ENCODE measurements around the gene DYNC2I2. TPM values are rescaled to one million over a fixed set of nuclear protein-coding genes. Genes with fewer than 3 reads are reported as not detected.
A peak's percentile ranks its signal among the peaks of the same experiment; 100 is the strongest.
"Not testable (repeated sequence)": the region's sequence is repeated elsewhere in the genome, so short reads cannot be mapped to it uniquely, and the experiment has no call there.

Gene DYNC2I2
- total RNA-seq, 4 donors from 2014 or later = 71.9 to 103 (median 95.8) TPM

DNA sequence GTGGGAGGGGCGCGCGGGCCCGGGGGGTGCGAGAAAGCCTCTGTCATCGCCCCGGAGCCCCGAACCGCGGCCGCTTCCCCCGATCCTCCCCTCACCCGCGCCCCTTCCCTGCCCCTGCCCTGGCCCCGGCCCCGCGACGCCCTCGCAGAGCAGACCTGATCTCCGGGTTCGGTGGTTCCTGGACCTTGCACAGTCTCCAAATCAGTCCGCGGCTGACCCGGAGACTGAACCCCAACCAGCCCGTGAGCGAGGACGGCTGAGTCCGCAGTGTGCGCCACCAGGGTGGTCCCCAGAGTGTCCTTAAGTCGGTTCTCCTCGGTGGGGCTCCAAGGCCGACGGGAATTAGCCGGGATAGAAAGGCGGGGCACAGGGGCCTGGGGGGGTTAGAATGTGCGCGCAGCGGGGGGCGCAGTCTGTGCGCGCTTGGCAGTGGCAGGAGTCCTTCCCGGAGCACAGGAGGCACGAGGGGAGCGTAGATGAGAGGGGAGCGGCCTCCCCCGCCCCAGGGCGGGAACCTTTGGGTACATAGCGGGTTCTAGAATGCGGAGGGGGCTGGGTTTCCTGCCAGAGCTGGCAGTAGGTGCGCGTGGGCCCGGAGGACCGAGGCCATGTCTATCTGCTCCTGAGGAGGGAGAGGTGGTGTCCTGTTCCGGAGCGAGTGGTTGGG, 46.4 kb upstream of the DYNC2I2 start:
- TF ChIP-seq, protein P1, sequence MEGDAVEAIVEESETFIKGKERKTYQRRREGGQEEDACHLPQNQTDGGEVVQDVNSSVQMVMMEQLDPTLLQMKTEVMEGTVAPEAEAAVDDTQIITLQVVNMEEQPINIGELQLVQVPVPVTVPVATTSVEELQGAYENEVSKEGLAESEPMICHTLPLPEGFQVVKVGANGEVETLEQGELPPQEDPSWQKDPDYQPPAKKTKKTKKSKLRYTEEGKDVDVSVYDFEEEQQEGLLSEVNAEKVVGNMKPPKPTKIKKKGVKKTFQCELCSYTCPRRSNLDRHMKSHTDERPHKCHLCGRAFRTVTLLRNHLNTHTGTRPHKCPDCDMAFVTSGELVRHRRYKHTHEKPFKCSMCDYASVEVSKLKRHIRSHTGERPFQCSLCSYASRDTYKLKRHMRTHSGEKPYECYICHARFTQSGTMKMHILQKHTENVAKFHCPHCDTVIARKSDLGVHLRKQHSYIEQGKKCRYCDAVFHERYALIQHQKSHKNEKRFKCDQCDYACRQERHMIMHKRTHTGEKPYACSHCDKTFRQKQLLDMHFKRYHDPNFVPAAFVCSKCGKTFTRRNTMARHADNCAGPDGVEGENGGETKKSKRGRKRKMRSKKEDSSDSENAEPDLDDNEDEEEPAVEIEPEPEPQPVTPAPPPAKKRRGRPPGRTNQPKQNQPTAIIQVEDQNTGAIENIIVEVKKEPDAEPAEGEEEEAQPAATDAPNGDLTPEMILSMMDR (IDR thresholded peaks at IDR 0.05) = no peak
- no peak for TF ChIP-seq POLR2A (IDR thresholded peaks at IDR 0.05)
- peak overlapping the region; percentile 69 to 79 (median 74) for H3K27ac ChIP-seq

DNA sequence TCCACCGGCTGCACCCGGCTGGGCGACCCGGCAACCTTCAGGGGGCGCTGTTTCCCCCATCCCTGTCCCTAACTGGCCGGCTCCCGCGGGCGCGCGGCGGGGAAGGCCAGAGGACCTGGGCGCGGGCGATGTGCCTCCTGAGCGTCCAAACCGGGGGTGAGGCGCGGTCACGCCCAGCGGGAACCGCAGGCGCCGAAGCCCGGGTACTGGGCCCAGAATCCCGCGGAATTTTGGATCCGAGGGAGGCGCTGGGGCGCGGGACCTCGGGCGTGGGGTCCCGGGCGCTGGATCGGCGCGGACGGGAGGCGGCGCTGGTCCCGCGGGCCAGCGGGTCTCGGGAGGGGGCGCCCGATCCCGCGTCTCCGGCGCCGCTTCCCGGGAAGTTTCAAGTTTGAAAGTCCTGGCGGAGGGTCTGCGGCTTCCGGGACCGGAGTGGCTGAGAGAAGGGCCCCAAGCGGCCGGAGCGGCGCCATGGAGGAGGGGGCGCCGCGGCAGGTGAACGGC, 45.9 kb upstream of the DYNC2I2 start, which contains the start of gene PKN3:
Gene PKN3, plus strand, starts transcription at position 59 of the 504 bp plus-strand sequence. Its CDS starts 413 bp downstream, at position 472.
- Histone ChIP-seq H3K4me1 (peaks cover 0 to 6% (median 2%) of the 10 kb centered on the region in 4 donors), H3K4me3 (peak within 1 kb of the TSS; percentile 64 to 89 (median 78)), H3K9me3 (no peaks in the 10 kb centered on the region), H3K27ac (peak within 1 kb of the TSS; percentile 69 to 79 (median 74)), H3K36me3 (no peaks in the 10 kb centered on the region), H3K27me3 (no peaks in the 10 kb centered on the region)
- peak; percentile 82 to 95 (median 93) for DNase-seq
- TF ChIP-seq, protein P1 (IDR thresholded peaks at IDR 0.05) = peak; percentile 74 to 95 (median 86)
- TF ChIP-seq POLR2A (IDR thresholded peaks at IDR 0.05) = peak in 1 of 2 donors; percentile 28

More for the DNA sequence above, 46.4 kb upstream of the DYNC2I2 start:
- DNase-seq = peak in 1 of 3 donors; percentile 58
- H3K4me3 ChIP-seq = peak overlapping the region; percentile 64 to 89 (median 78)
- H3K36me3 ChIP-seq = no peaks in the 10 kb centered on the region
- peaks cover 0 to 6% (median 2%) of the 10 kb centered on the region in 4 donors for H3K4me1 ChIP-seq
- H3K27me3 ChIP-seq = no peaks in the 10 kb centered on the region
- H3K9me3 ChIP-seq = no peaks in the 10 kb centered on the region

DNA sequence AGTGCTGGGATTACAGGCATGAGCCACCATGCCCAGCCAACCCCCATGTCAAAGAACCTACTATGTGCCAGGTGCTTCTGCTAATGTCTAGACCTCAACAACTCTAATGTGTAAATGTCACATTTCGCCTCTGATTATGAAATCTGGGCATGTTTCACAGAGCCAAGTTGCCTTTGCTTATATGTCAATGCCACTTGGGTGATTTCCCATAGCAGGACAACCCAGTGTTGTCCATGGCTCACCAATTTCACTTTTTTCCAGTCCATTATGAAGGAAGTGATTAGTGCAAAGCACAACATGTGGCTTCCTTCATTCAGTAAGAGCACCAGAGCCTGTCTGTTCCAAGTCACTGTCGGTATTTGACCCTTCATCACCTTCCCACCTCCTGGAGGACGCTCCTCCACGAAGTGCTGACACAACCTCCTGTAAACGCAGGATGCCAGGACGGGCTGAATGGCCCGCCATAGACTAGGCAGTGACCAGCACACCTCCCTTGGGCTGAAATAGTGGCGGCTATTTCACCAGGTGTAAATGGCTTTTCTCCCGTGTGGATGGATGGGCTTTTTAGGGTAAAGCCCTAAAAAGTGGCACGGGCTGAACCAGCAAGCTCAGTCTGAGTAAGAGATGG, 44.7 kb upstream of the DYNC2I2 start:
- Histone ChIP-seq H3K36me3 (no peaks in the 10 kb centered on the region), H3K4me1 (peaks cover 0 to 6% (median 2%) of the 10 kb centered on the region in 4 donors), H3K27me3 (no peaks in the 10 kb centered on the region), H3K4me3 (no peak overlapping the region), H3K9me3 (no peaks in the 10 kb centered on the region), H3K27ac (no peak overlapping the region)
- DNase-seq = peak in 1 of 3 donors; percentile 29
- no peak for TF ChIP-seq POLR2A (IDR thresholded peaks at IDR 0.05)
- TF ChIP-seq, protein P1 (IDR thresholded peaks at IDR 0.05) = no peak

- H3K4me3 ChIP-seq, H3K27ac ChIP-seq, H3K4me1 ChIP-seq, H3K27me3 ChIP-seq, H3K9me3 ChIP-seq: not testable (repeated sequence)
- DNase-seq = peak in 1 of 3 donors; percentile 22
- H3K36me3 ChIP-seq = peaks cover 0 to 15% (median 0%) of the 10 kb centered on the region in 3 donors
Observed at GRCh38 chr9:128699096-128699795, 42.6 kb upstream of the DYNC2I2 start.

- H3K4me1 ChIP-seq = peaks cover 0 to 3% (median 0%) of the 10 kb centered on the region in 4 donors
- peaks cover 0 to 36% (median 0%) of the 10 kb centered on the region in 3 donors for H3K36me3 ChIP-seq
- H3K9me3 ChIP-seq = no peaks in the 10 kb centered on the region
- no peak overlapping the region for H3K4me3 ChIP-seq
- peak in 1 of 3 donors; percentile 12 for DNase-seq
- no peak overlapping the region for H3K27ac ChIP-seq
- TF ChIP-seq, protein P1 (IDR thresholded peaks at IDR 0.05) = no peak
- no peak for TF ChIP-seq POLR2A (IDR thresholded peaks at IDR 0.05)
- H3K27me3 ChIP-seq = no peaks in the 10 kb centered on the region
Observed at GRCh38 chr9:128696923-128697707, 40.5 kb upstream of the DYNC2I2 start.
